Bronchial epithelial cell (primary cell): Measurements from ENCODE around the gene BRD4. TPM values are rescaled to one million over a fixed set of nuclear protein-coding genes. Genes with fewer than 3 reads are reported as not detected.

ENCODE experiments used
- DNase-seq: peaks from one replicate; pipeline ENCODE4 v3.0.0-alpha.2; 2010; ENCODE audit warnings: low read depth
- FAIRE-seq: peaks from 2 replicates; lab custom pipeline; 2011; peaks lifted over from hg19 to GRCh38; lab: Jason Lieb, UNC
- H3K27me3 ChIP-seq: 2 replicates; pipeline ENCODE4 v1.5.1; 2011; ENCODE audit warnings: low read length; ENCODE audit not compliant: control insufficient read depth, insufficient read depth
- H3K36me3 ChIP-seq: 2 replicates; pipeline ENCODE4 v1.5.1; 2011; ENCODE audit warnings: low read length; ENCODE audit not compliant: control insufficient read depth, insufficient read depth
- H3K4me3 ChIP-seq: 2 replicates; pipeline ENCODE4 v1.5.1; 2011; ENCODE audit warnings: mild to moderate bottlenecking, low read depth, low read length, control low read depth
- CTCF ChIP-seq: IDR thresholded peaks from 2 replicates; pipeline ENCODE4 v1.5.1; 2011; ENCODE audit warnings: mild to moderate bottlenecking, moderate library complexity, low read length, control low read depth, inconsistent platforms; ENCODE audit not compliant: insufficient read depth, severe bottlenecking
- total RNA-seq: library from RNA; depleted of rRNA; stranded (reverse); fragments of >200 nt; gene quantifications from 2 replicates; pipeline ENCODE4 v1.2.1, GENCODE V29; 2014

BRD4 gene
- total RNA-seq, 1 donor from 2014 or later = 12.1 TPM

- FAIRE-seq (no peak), DNase-seq (no peak)
- no peak overlapping the region for H3K4me3 ChIP-seq
These were observed 42.7 kb downstream of the BRD4 start for GRCh38 chr19:15289673-15290072.

GRCh38 chr19:15288146-15288963 lies 44.0 kb downstream of the BRD4 start:
- TF ChIP-seq CTCF = no peak
- no peak for FAIRE-seq
- no peak overlapping the region for H3K4me3 ChIP-seq
- H3K36me3 ChIP-seq = peaks cover 3% of the 10 kb centered on the region
- no peak for DNase-seq
- no peaks in the 10 kb centered on the region for H3K27me3 ChIP-seq

More at GRCh38 chr19:15289673-15290072, 42.7 kb downstream of the BRD4 start:
- Histone ChIP-seq H3K36me3 (peaks cover 3% of the 10 kb centered on the region), H3K27me3 (no peaks in the 10 kb centered on the region)
- TF ChIP-seq CTCF = no peak

GRCh38 chr19:15287496-15287895 lies 44.8 kb downstream of the BRD4 start:
- no peak for FAIRE-seq

GRCh38 chr19:15286688-15287365 lies 45.5 kb downstream of the BRD4 start:
- peaks cover 3% of the 10 kb centered on the region for H3K36me3 ChIP-seq
- FAIRE-seq = no peak
- no peak for TF ChIP-seq CTCF

More at GRCh38 chr19:15287496-15287895, 44.8 kb downstream of the BRD4 start:
- no peak overlapping the region for H3K4me3 ChIP-seq
- no peak for TF ChIP-seq CTCF
- H3K36me3 ChIP-seq = peaks cover 3% of the 10 kb centered on the region
- no peak for DNase-seq
- no peaks in the 10 kb centered on the region for H3K27me3 ChIP-seq

GRCh38 chr19:15285896-15286591 lies 46.3 kb downstream of the BRD4 start:
- DNase-seq (no peak), FAIRE-seq (no peak)
- Histone ChIP-seq H3K4me3 (no peak overlapping the region), H3K36me3 (peaks cover 3% of the 10 kb centered on the region), H3K27me3 (no peaks in the 10 kb centered on the region)
- TF ChIP-seq CTCF = no peak

More at GRCh38 chr19:15286688-15287365, 45.5 kb downstream of the BRD4 start:
- no peak for DNase-seq
- Histone ChIP-seq H3K27me3 (no peaks in the 10 kb centered on the region), H3K4me3 (no peak overlapping the region)
